Sigmoid colon (tissue), 7 donors: Measurements from ENCODE around the gene TUBA3E. TPM values are rescaled to one million over a fixed set of nuclear protein-coding genes. Genes with fewer than 3 reads are reported as not detected.
"Not testable (repeated sequence)": the region's sequence is repeated elsewhere in the genome, so short reads cannot be mapped to it uniquely, and the experiment has no call there.

Source experiments
- DNase-seq: peaks from one replicate; pipeline ENCODE4 v3.0.0-alpha.2; 2019
- H3K27ac ChIP-seq, 4 donors: fragments of 200-600 bp; sonication (generic); one replicate each; pipeline ENCODE4 v1.5.1; 2016 to 2019; ENCODE audit warnings: mild to moderate bottlenecking in 1 of 4
- H3K27me3 ChIP-seq, 3 donors: fragments of 200-600 bp; sonication (generic); one replicate each; pipeline ENCODE4 v1.5.1; 2019; ENCODE audit warnings: mild to moderate bottlenecking in 1 of 3
- H3K36me3 ChIP-seq, 4 donors: fragments of 200-600 bp; sonication (generic); one replicate each; pipeline ENCODE4 v1.5.1; 2016 to 2019
- H3K4me1 ChIP-seq, 4 donors: fragments of 200-600 bp; sonication (generic); one replicate each; pipeline ENCODE4 v1.5.1; 2017 to 2019
- H3K4me3 ChIP-seq, 4 donors: fragments of 200-600 bp; sonication (generic); one replicate each; pipeline ENCODE4 v1.5.1; 2017 to 2019; ENCODE audit warnings: mild to moderate bottlenecking in 2 of 4, moderate library complexity in 1 of 4
- H3K9me3 ChIP-seq, 4 donors: fragments of 200-600 bp in 3 of 4; sonication (generic) in 3 of 4; one replicate each; pipeline versions ENCODE4 v1.5.1 to v1.6.1; 2013 to 2019
- CTCF ChIP-seq, 4 experiments: fragments of 450-650 bp in 3 of 4; fragments of 200-600 bp in 1 of 4; IDR thresholded peaks; one replicate each; pipeline ENCODE4 v1.5.1; 2016 to 2019; ENCODE audit warnings: antibody characterized with exemption in 4 of 4, mild to moderate bottlenecking in 3 of 4, moderate library complexity in 2 of 4
- EP300 ChIP-seq, 4 donors: sonication (generic); formaldehyde crosslinking; IDR thresholded peaks; one replicate each; pipeline ENCODE4 v1.6.1; 2017; ENCODE audit warnings: antibody characterized with exemption in 4 of 4
- POLR2A ChIP-seq, 2 donors: fragments of 450-650 bp; IDR thresholded peaks; one replicate each; pipeline ENCODE4 v1.6.1; 2016; ENCODE audit warnings: antibody characterized with exemption in 2 of 2, mild to moderate bottlenecking in 2 of 2, moderate library complexity in 2 of 2
- POLR2AphosphoS5 ChIP-seq, 4 donors: sonication (generic); formaldehyde crosslinking; IDR thresholded peaks; one replicate each; pipeline ENCODE4 v1.6.1; 2017; ENCODE audit warnings: antibody characterized with exemption in 4 of 4
- WGBS, 2 donors: extraction: QIAGEN DNeasy Blood & Tissue Kit; methylation state at CpG; one replicate each; pipeline ENCODE4 v1.1.7; 2013; 5-methylcytosine and 5-hydroxymethylcytosine counted together
- intact Hi-C: fragments of 100-400 bp; cut with DNase I; formaldehyde crosslinking; loops from one replicate; pipeline ENCODE4 v1.15.1; 2023
- polyA plus RNA-seq, 3 donors: library from polyadenylated mRNA; stranded (reverse); fragments of 200-250 nt; gene quantifications; one replicate each; pipeline ENCODE4 v1.2.3, GENCODE V29; 2013
- total RNA-seq, 4 donors: library from RNA; depleted of rRNA; stranded (reverse); fragments of >200 nt; gene quantifications; one replicate each; pipeline ENCODE4 v1.1.0, GENCODE V29; 2016
- donor health status: healthy with polysubstance abuse.
- donor health status: Bipolar disorder and iron deficiency.
- donor health status: healthy.

The TUBA3E gene
- total and polyA plus RNA-seq, 7 donors, result 0.09 TPM; not detected in 6

- no peaks in the 10 kb centered on the region for H3K9me3 ChIP-seq
- H3K27ac ChIP-seq, result no peak overlapping the region
- TF ChIP-seq CTCF (IDR thresholded peaks at IDR 0.05), result no peak
- no peak for TF ChIP-seq POLR2A (IDR thresholded peaks at IDR 0.05)
- no peak for TF ChIP-seq POLR2AphosphoS5 (IDR thresholded peaks at IDR 0.05)
- no peak for TF ChIP-seq EP300 (IDR thresholded peaks at IDR 0.05)
- intact Hi-C loops, result no loop called here
- no peaks in the 10 kb centered on the region for H3K27me3 ChIP-seq
- H3K36me3 ChIP-seq, result peaks cover 0 to 33% (median 14%) of the 10 kb centered on the region in 4 donors
- no peak for DNase-seq
- WGBS, 2 donors, result 92 to 95% methylated on average over 25 of the region's 25 CpGs
- H3K4me3 ChIP-seq, result no peak overlapping the region
- H3K4me1 ChIP-seq, result no peaks in the 10 kb centered on the region
These were observed 45.2 kb downstream of the TUBA3E start for GRCh38 chr2:130152816-130153595.

DNA sequence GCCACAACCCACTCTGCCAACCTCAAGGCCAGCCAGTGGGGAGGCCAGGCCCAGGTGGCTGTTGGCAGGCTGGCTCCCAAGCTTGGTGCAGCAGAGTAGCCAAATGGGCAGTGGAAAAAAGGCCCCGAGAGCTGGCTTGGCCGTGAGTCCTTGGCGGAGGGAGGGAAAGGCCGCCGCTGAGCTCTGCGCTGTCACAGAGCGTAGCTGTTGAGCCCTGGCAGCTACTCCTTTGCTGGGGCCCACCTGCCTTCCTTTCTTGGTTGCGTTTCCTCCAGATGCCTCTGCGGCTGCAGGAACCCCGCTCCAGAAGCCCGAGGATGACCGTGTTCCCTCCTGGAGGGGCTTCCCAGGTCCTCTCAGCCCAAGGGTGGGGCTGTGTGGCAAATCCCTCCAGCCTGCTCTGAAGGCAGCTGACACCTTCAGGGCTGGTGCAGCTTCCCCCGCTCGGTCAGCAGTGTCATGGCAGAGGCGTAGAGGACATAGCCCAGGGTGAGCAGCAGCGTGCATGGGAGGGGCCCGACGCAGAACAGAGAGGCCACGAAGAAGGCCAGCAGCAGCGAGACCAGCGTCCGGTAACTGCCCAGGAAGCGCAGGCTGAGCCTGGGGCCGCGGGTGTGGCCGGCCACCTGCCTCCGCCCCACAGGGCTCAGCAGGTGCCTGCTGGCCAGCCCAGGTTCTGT, 46.0 kb downstream of the TUBA3E start:
- WGBS, 2 donors, result 93 to 95% methylated on average over 27 of the region's 27 CpGs
- H3K36me3 ChIP-seq, result peaks cover 0 to 33% (median 14%) of the 10 kb centered on the region in 4 donors
- H3K27me3 ChIP-seq, H3K4me1 ChIP-seq, H3K4me3 ChIP-seq, intact Hi-C loops, H3K9me3 ChIP-seq, H3K27ac ChIP-seq: not testable (repeated sequence)
- peak; percentile 30 for DNase-seq

GRCh38 chr2:130151145-130151512, 47.1 kb downstream of the TUBA3E start:
- DNase-seq, result peak; percentile 38
- intact Hi-C loops, H3K9me3 ChIP-seq, H3K27me3 ChIP-seq, H3K4me3 ChIP-seq, H3K4me1 ChIP-seq, H3K27ac ChIP-seq: not testable (repeated sequence)
- 63 to 70% methylated on average over 5 of the region's 5 CpGs for WGBS, 2 donors
- peaks cover 0 to 33% (median 14%) of the 10 kb centered on the region in 4 donors for H3K36me3 ChIP-seq

DNA sequence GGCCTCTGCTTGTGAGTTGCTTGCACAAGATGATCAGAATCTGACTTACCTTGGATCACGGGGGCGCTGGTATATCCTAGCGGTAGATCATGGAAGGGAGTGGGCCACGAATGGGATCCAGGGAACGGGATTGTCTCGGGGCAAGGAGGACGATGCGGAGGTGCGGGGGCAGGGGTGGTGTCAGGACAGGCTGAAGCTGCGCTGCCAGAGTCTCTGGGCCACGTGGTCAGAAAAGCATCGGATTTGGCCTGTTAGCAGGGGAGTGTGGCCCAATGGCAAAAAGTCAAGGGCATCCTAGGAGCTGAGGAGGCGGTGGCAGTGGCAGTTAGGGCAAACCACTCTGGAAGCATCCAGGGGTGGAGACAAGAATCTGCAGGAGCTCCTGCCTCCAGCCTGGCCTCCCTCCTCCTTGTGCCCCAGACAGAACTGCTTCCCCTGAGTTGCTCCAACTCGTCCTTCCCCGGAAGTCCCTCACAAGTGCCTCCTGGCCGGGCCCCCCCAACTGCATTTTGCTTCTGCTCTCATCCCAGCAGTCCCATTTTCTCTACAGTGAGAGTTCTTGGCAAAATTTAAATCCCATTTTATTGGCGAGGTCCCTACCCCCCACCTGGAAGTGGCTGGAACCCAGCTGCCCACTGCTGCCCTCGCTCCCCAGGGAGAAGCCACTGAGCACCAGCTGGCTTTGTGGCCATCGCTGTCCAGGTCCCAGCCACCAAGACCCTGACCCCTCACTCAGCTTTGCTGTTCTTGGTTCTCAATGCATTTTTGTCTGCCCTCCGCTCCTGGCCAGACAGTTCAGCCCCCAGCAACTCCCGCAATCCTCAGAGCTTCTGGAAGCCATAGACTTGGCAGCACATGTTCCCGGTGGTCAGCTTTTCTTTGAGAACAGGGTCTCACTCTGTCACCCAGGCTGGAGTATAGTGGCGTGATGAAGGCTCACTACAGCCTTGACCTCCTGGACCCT, 47.8 kb downstream of the TUBA3E start:
- DNase-seq, result peak; percentile 60
- WGBS, 2 donors, result 88 to 92% methylated on average over 23 of the region's 23 CpGs
- TF ChIP-seq POLR2A (IDR thresholded peaks at IDR 0.05), result no peak
- TF ChIP-seq POLR2AphosphoS5 (IDR thresholded peaks at IDR 0.05), result no peak
- TF ChIP-seq CTCF (IDR thresholded peaks at IDR 0.05), result no peak
- no peak for TF ChIP-seq EP300 (IDR thresholded peaks at IDR 0.05)
- H3K4me1 ChIP-seq, result no peaks in the 10 kb centered on the region
- H3K9me3 ChIP-seq, result no peaks in the 10 kb centered on the region
- H3K4me3 ChIP-seq, result no peak overlapping the region
- H3K27ac ChIP-seq, result no peak overlapping the region
- intact Hi-C loops, result no loop called here
- peaks cover 0 to 33% (median 14%) of the 10 kb centered on the region in 4 donors for H3K36me3 ChIP-seq
- H3K27me3 ChIP-seq, result no peaks in the 10 kb centered on the region

- H3K27me3 ChIP-seq, DNase-seq, H3K9me3 ChIP-seq, H3K27ac ChIP-seq, intact Hi-C loops, H3K4me3 ChIP-seq, H3K4me1 ChIP-seq: not testable (repeated sequence)
- peaks cover 0 to 16% (median 8%) of the 10 kb centered on the region in 4 donors for H3K36me3 ChIP-seq
- WGBS, 2 donors, result 37 to 62% methylated on average over 6 of the region's 6 CpGs
These were observed 49.7 kb downstream of the TUBA3E start for GRCh38 chr2:130148515-130148914.

DNA sequence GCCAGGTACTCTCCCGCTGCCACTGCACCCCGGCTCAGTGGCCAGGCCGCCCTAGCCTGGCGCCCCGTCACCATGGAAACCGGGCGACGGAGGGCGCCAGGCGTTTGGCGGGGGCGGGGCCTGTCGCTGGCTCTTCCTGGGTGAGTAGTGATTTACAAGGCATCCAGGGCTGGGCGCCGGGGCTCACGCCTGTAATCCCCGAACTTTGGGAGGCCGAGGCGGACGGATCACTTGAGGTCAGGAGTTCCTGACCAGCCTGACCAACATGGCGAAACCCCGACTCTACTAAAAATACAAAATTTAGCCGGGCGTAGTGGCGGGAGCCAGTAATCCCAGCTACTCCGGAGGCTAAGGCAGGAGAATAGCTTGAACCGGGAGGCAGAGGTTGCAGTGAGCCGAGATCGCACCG, 53.2 kb downstream of the TUBA3E start, which contains the start of gene CCDC74B:
CCDC74B (minus strand) TSS at position 107 of the 409 bp plus-strand sequence. CDS start 116 bp downstream, outside the sequence.
- peak; percentile 73 for DNase-seq
- intact Hi-C loops, H3K4me1 ChIP-seq, H3K27me3 ChIP-seq, H3K9me3 ChIP-seq, H3K36me3 ChIP-seq, H3K27ac ChIP-seq: not testable (repeated sequence)
- peak within 1 kb of the TSS; percentile 21 to 46 (median 40) for H3K4me3 ChIP-seq
- 2 to 7% methylated on average over 30 of the region's 30 CpGs for WGBS, 2 donors

DNA sequence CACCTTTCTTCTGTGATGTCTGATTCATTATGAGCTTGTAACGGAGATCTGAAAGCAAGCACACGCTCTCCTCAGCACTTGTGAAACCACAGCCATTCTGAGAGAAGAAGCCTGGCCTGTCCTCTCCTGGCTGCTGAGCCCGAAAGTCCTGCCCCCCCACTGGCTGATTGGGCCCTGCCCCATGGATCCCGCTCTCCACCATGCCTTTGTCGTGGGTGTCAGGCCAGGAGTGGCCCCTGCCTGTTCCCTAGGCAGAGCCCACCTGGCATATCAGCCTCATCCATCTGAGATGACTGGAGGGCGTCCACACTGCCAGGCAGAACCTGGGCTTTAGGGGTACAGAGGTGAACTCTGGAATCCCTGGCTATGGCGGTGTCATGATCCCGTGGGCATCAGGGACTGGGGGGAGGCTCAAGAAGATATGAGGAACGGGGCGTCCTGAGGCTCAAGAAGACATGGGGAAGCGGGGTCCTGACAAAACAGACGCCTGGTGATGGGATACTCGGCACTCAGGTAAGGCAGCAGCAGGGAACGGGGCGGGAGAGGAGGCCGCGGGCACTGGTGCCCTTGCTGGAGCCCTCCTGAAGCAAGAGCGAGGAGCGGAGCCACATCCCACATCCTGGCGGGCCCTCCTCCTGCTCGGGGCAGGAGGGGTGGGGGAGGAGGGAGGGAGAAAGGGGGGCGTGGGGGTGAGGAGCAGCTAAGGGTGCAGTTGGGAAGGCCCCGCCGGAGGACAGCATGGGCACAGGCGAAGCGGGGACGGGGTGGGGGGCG, 54.8 kb downstream of the TUBA3E start:
- 39 to 41% methylated on average over 21 of the region's 28 CpGs for WGBS, 2 donors
- DNase-seq, result peak; percentile 39
- H3K27ac ChIP-seq, H3K36me3 ChIP-seq, H3K4me1 ChIP-seq, intact Hi-C loops, H3K27me3 ChIP-seq, H3K9me3 ChIP-seq: not testable (repeated sequence)
- H3K4me3 ChIP-seq, result peak overlapping the region in 3 of 4 donors; percentile 38 to 46 (median 43)

DNA sequence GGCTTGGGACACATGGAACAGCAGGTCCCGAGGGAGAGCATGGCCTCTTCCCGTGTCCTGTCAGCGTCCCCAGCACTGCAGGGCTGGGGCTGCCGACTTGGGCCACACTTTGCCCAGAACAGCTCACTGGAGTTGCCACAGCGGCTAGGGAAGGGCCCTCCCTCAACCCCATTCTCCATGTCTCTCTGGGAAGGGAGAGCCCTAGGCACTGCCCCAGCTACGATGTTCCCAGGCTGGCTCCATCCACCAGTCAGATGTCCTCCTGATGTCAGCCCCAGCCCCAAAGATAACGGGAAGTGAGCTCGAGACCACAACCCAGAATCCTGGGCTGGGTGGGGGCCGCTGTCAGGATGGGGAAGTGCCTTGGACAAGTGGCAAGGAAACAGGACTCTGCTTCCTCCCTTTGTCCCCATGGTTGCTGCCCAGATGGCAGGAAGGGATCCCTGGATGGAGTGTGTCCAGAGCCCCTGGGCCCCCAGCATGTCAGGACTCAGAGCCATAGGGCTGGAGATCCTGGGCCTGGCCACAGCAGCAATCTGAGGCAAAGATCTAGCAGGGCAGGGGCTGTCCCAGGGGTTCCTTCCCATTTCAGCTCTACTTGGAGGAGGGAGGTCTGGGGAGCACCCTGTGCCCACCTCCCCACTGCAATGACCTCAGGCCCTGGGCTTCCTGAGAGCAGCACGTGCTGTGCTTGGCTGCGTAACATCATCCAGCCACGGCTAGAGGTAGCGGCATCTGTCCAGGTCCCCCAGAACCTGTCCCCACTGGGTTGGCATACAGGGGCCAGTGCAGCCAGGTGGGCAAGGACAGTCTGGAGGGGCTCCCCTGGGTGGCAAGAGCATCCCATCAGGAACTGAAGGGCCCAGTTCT, 55.6 kb downstream of the TUBA3E start:
- H3K4me1 ChIP-seq, H3K36me3 ChIP-seq, H3K9me3 ChIP-seq, H3K4me3 ChIP-seq, H3K27me3 ChIP-seq, H3K27ac ChIP-seq, intact Hi-C loops: not testable (repeated sequence)
- WGBS, 2 donors, result 89 to 90% methylated on average over 13 of the region's 13 CpGs
- peak; percentile 30 for DNase-seq
